Neuronal stem cell (in vitro differentiated cells): Measurements from ENCODE around the gene STRADA.

Experiments
- DNase-seq: peaks from one replicate; pipeline ENCODE4 v3.0.0-alpha.2; 2013; ENCODE audit warnings: low spot score
- H2AFZ ChIP-seq: one replicate; pipeline ENCODE4 v1.6.1; 2013; ENCODE audit warnings: mild to moderate bottlenecking, low read length, inconsistent platforms
- H2AK5ac ChIP-seq: 2 replicates; pipeline ENCODE4 v1.6.1; 2013; ENCODE audit warnings: low read depth, mild to moderate bottlenecking, inconsistent platforms, low read length, moderate library complexity, mixed read lengths
- H2BK120ac ChIP-seq: 2 replicates; pipeline ENCODE4 v1.6.1; 2013; ENCODE audit warnings: low read depth, mild to moderate bottlenecking, inconsistent platforms, low read length, moderate library complexity, mixed read lengths
- H2BK12ac ChIP-seq: one replicate; pipeline ENCODE4 v1.6.1; 2013; ENCODE audit warnings: low read length, inconsistent platforms
- H2BK15ac ChIP-seq: 2 replicates; pipeline ENCODE4 v1.6.1; 2013; ENCODE audit warnings: mild to moderate bottlenecking, low read length, inconsistent platforms, mixed read lengths
- H2BK5ac ChIP-seq: one replicate; pipeline ENCODE4 v1.6.1; 2013; ENCODE audit warnings: inconsistent platforms, mild to moderate bottlenecking, low read length, moderate library complexity
- H3K14ac ChIP-seq: one replicate; pipeline ENCODE4 v1.6.1; 2013; ENCODE audit warnings: low read length, inconsistent platforms
- H3K18ac ChIP-seq: 2 replicates; pipeline ENCODE4 v1.6.1; 2013; ENCODE audit warnings: low read length, inconsistent platforms
- H3K23ac ChIP-seq: 2 replicates; pipeline ENCODE4 v1.6.1; 2013; ENCODE audit warnings: low read depth, mild to moderate bottlenecking, mixed read lengths, low read length, inconsistent platforms; ENCODE audit not compliant: poor library complexity
- H3K27ac ChIP-seq: replicated peaks from 3 replicates; pipeline ENCODE4 v1.5.1; 2013; ENCODE audit warnings: low read length, inconsistent platforms
- H3K27me3 ChIP-seq, 3 experiments: 2 replicates each; pipeline ENCODE4 v1.6.1; 2013; ENCODE audit warnings: low read length in 3 of 3, mild to moderate bottlenecking in 2 of 3, inconsistent platforms in 1 of 3, low read depth in 1 of 3, mixed read lengths in 1 of 3, moderate library complexity in 1 of 3; ENCODE audit not compliant: control insufficient read depth in 3 of 3, insufficient read depth in 3 of 3
- H3K36me3 ChIP-seq, 2 donors: replicated peaks in 1 of 2; 2 replicates each; pipeline ENCODE4 v1.6.1; 2013; ENCODE audit warnings: low read length in 2 of 2; ENCODE audit not compliant: control insufficient read depth in 2 of 2, insufficient read depth in 2 of 2
- H3K4ac ChIP-seq: 2 replicates; pipeline ENCODE4 v1.6.1; 2013; ENCODE audit warnings: inconsistent platforms, mild to moderate bottlenecking, low read length, moderate library complexity
- H3K4me1 ChIP-seq, 2 donors: 1 replicate in 1 of 2; 2 replicates in 1 of 2; pipeline ENCODE4 v1.6.1; 2013; ENCODE audit warnings: low read length in 2 of 2, low read depth in 1 of 2; ENCODE audit not compliant: control insufficient read depth in 2 of 2, insufficient read depth in 1 of 2
- H3K4me2 ChIP-seq: one replicate; pipeline ENCODE4 v1.6.1; 2013; ENCODE audit warnings: mild to moderate bottlenecking, low read length, inconsistent platforms; ENCODE audit not compliant: insufficient read depth, poor library complexity, severe bottlenecking
- H3K4me3 ChIP-seq, 2 donors: 2 replicates each; pipeline ENCODE4 v1.5.1; 2013; ENCODE audit warnings: low read length in 2 of 2, mild to moderate bottlenecking in 2 of 2, inconsistent platforms in 1 of 2, moderate library complexity in 1 of 2
- H3K79me1 ChIP-seq: one replicate; pipeline ENCODE4 v1.6.1; 2013; ENCODE audit warnings: low read depth, mild to moderate bottlenecking, inconsistent platforms, low read length, moderate library complexity
- H3K9ac ChIP-seq: one replicate; pipeline ENCODE4 v1.6.1; 2013; ENCODE audit warnings: mild to moderate bottlenecking, low read depth, low read length, inconsistent platforms; ENCODE audit not compliant: poor library complexity
- H3K9me3 ChIP-seq, 2 donors: replicated peaks in 1 of 2; 2 replicates each; pipeline versions ENCODE3 to v1.6.1; 2013; ENCODE audit warnings: low read length in 2 of 2, mild to moderate bottlenecking in 2 of 2, inconsistent platforms in 1 of 2, low read depth in 1 of 2, mixed read lengths in 1 of 2, moderate library complexity in 1 of 2; ENCODE audit not compliant: control insufficient read depth in 2 of 2, insufficient read depth in 1 of 2
- H4K8ac ChIP-seq: one replicate; pipeline ENCODE4 v1.6.1; 2013; ENCODE audit warnings: low read depth, mild to moderate bottlenecking, inconsistent platforms, low read length, moderate library complexity
- H4K91ac ChIP-seq: one replicate; pipeline ENCODE4 v1.6.1; 2013; ENCODE audit warnings: low read length, low read depth, mild to moderate bottlenecking, inconsistent platforms; ENCODE audit not compliant: poor library complexity
- WGBS, 2 donors: extraction: QIAGEN DNeasy Blood & Tissue Kit; methylation state at CpG; one replicate each; pipeline ENCODE4 v1.1.7; 2013; ENCODE audit warnings: missing lambda C conversion rate in 2 of 2, mixed read lengths in 1 of 2; ENCODE audit not compliant: insufficient read length in 2 of 2, insufficient replicate concordance in 1 of 2; ENCODE audit errors: extremely low coverage in 2 of 2; 5-methylcytosine and 5-hydroxymethylcytosine counted together

Gene STRADA

DNA sequence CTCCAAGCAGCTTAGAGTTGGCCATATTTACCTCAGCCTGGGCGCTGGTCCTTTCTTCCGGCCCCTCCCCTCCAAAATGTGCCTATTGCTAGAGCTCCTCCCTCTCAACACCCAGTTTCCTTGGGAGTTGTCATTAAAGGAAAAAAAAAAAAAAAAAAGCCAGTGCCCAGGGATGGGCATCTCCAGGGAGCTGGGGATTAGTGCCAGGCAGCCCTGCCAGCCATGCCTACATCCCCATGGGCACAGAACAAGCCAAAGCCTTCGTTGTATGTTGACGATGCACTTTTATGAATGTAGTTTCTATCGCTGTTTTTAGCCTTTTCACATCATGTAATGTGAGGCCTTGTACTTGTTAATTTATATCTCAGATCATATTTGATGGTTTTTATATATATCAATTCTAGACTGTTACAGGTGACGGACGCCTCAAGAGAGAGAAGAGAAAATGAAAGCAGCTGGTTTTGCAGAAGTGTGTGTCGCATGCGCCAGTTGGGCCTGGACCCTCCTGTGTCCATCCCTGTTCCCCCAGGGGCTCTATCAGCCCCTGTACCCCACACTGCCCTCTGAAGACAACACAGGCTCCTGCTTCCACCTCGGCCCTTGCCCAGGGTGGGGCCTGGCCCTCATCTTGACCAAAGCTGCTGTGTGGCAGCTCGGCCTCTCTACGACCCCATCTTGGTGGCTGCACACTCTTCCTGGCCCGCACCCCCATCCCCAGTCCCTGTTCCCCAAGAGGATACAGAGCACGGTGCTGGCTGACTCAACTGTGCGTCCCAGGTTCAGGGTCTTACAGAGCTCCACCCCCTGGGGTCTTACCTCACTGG, 46.4 kb downstream of the STRADA start:
- Histone ChIP-seq H4K8ac (no peak overlapping the region), H3K4me3 (no peak overlapping the region), H2AFZ (no peak overlapping the region), H3K14ac (no peak overlapping the region), H2BK5ac (peak overlapping the region; percentile 43), H3K79me1 (peaks cover 3% of the 10 kb centered on the region), H2BK15ac (no peak overlapping the region), H3K27me3 (no peaks in the 10 kb centered on the region), H2BK12ac (no peak overlapping the region), H3K9me3 (no peaks in the 10 kb centered on the region), H3K27ac (no peak overlapping the region), H2BK120ac (no peak overlapping the region), H2AK5ac (no peak overlapping the region), H3K4ac (no peak overlapping the region), H3K4me2 (no peak overlapping the region), H3K4me1 (peaks cover 2 to 11% of the 10 kb centered on the region in 2 donors), H3K18ac (no peak overlapping the region), H4K91ac (no peak overlapping the region), H3K9ac (no peak overlapping the region), H3K36me3 (peaks cover 34 to 81% of the 10 kb centered on the region in 2 donors), H3K23ac (no peak overlapping the region)
- no CpG with 5 or more reads among the region's 15 CpGs for WGBS, 2 donors
- DNase-seq, result no peak

DNA sequence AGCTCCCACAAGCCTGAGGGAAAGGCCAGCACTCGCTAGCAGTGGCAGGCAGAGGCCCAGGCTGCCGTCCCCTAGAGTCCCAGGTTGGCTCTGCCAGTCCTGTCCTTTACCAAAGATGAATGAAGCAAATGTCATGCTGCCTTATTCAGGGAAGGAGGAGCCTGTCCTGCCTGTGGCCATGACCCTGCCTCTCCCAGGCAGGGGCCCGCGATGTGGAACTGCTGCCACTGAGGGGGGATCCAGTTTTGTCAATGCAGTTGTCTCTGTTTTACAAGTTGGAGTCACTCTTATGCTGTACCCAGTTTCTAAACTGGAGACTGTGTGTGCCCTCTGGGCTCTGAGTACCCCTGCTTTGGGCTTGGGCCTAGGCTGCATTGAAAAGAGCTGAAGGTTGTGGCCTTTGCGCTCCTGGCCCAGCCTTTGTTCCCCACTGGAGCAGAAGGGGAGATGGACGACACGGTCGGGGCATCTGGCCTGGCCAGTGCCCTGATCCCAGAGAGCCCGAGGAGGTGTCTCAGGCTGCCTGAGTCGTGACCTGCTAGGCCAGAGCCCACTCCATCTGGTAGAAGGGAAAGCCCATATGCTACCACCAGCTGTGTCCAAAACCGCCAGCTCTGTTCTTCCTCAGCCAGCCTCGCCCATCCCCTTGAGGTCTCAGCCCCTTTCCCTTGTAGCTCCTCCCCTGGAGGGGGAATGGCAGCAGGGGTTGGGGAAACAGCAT, 47.2 kb downstream of the STRADA start:
- no peak overlapping the region for H2BK12ac ChIP-seq
- H2AFZ ChIP-seq, result no peak overlapping the region
- no peak overlapping the region for H3K4me3 ChIP-seq
- H3K4ac ChIP-seq, result no peak overlapping the region
- H4K8ac ChIP-seq, result no peak overlapping the region
- H3K4me1 ChIP-seq, result peaks cover 2 to 11% of the 10 kb centered on the region in 2 donors
- H3K14ac ChIP-seq, result no peak overlapping the region
- no peak overlapping the region for H3K9ac ChIP-seq
- peaks cover 3% of the 10 kb centered on the region for H3K79me1 ChIP-seq
- no peak for DNase-seq
- H3K36me3 ChIP-seq, result peaks cover 36 to 89% of the 10 kb centered on the region in 2 donors
- H3K27me3 ChIP-seq, result no peaks in the 10 kb centered on the region
- H2BK15ac ChIP-seq, result no peak overlapping the region
- H2BK120ac ChIP-seq, result no peak overlapping the region
- peak overlapping the region; percentile 15 for H2BK5ac ChIP-seq
- no peaks in the 10 kb centered on the region for H3K9me3 ChIP-seq
- H3K18ac ChIP-seq, result peak overlapping the region; percentile 49
- no peak overlapping the region for H4K91ac ChIP-seq
- H3K27ac ChIP-seq, result no peak overlapping the region
- H2AK5ac ChIP-seq, result no peak overlapping the region
- peak overlapping the region; percentile 70 for H3K23ac ChIP-seq
- H3K4me2 ChIP-seq, result no peak overlapping the region
- no CpG with 5 or more reads among the region's 12 CpGs for WGBS, 2 donors

- WGBS, 2 donors, result no CpG with 5 or more reads among the region's 18 CpGs
- H3K4me3 ChIP-seq, result no peak overlapping the region
- H4K8ac ChIP-seq, result no peak overlapping the region
- no peak for DNase-seq
- no peaks in the 10 kb centered on the region for H3K9me3 ChIP-seq
- no peak overlapping the region for H2BK5ac ChIP-seq
- no peak overlapping the region for H2AFZ ChIP-seq
- no peak overlapping the region for H2BK15ac ChIP-seq
- no peaks in the 10 kb centered on the region for H3K27me3 ChIP-seq
- H3K9ac ChIP-seq, result peak overlapping the region; percentile 13
- H4K91ac ChIP-seq, result no peak overlapping the region
- no peak overlapping the region for H3K4me2 ChIP-seq
- no peak overlapping the region for H3K14ac ChIP-seq
- H3K18ac ChIP-seq, result no peak overlapping the region
- no peak overlapping the region for H2AK5ac ChIP-seq
- H3K36me3 ChIP-seq, result peaks cover 43 to 97% of the 10 kb centered on the region in 2 donors
- H3K27ac ChIP-seq, result no peak overlapping the region
- peak overlapping the region; percentile 18 for H3K23ac ChIP-seq
- H2BK12ac ChIP-seq, result no peak overlapping the region
- H3K4ac ChIP-seq, result no peak overlapping the region
- H3K79me1 ChIP-seq, result peaks cover 3% of the 10 kb centered on the region
- peaks cover 2 to 8% of the 10 kb centered on the region in 2 donors for H3K4me1 ChIP-seq
- H2BK120ac ChIP-seq, result no peak overlapping the region
Observed at GRCh38 chr17:63693411-63694113, 48.0 kb downstream of the STRADA start.
